H9 (cell line): ENCODE data around the gene ZNF205. TPM values are rescaled to one million over a fixed set of nuclear protein-coding genes. Genes with fewer than 3 reads are reported as not detected.

Experiments
- DNase-seq: peaks from one replicate; pipeline ENCODE4 v3.0.0-alpha.2; 2017
- H2AFZ ChIP-seq: one replicate; pipeline ENCODE4 v1.6.1; 2013; ENCODE audit warnings: mild to moderate bottlenecking, low read length, control low read depth, moderate library complexity
- H2AK5ac ChIP-seq: 2 replicates; pipeline ENCODE4 v1.6.1; 2013; ENCODE audit warnings: low read length, control low read depth, mixed read lengths; ENCODE audit not compliant: insufficient read length
- H2BK120ac ChIP-seq: one replicate; pipeline ENCODE4 v1.6.1; 2013; ENCODE audit warnings: low read depth, mild to moderate bottlenecking, low read length, control low read depth, inconsistent platforms; ENCODE audit not compliant: poor library complexity, severe bottlenecking
- H2BK12ac ChIP-seq: 2 replicates; pipeline ENCODE4 v1.6.1; 2013; ENCODE audit warnings: low read length, control low read depth, mixed read lengths, low read depth; ENCODE audit not compliant: insufficient read length
- H2BK15ac ChIP-seq: 2 replicates; pipeline ENCODE4 v1.6.1; 2013; ENCODE audit warnings: low read depth, low read length, control low read depth
- H2BK20ac ChIP-seq: one replicate; pipeline ENCODE4 v1.6.1; 2013; ENCODE audit warnings: low read depth, mild to moderate bottlenecking, low read length, control low read depth, inconsistent platforms; ENCODE audit not compliant: poor library complexity, severe bottlenecking
- H2BK5ac ChIP-seq: 2 replicates; pipeline ENCODE4 v1.6.1; 2013; ENCODE audit warnings: low read length, control low read depth, mixed read lengths; ENCODE audit not compliant: insufficient read length
- H3K14ac ChIP-seq: 2 replicates; pipeline ENCODE4 v1.6.1; 2013; ENCODE audit warnings: low read length, control low read depth; ENCODE audit not compliant: insufficient read depth
- H3K18ac ChIP-seq: 2 replicates; pipeline ENCODE4 v1.6.1; 2013; ENCODE audit warnings: low read depth, mild to moderate bottlenecking, mixed read lengths, low read length, control low read depth; ENCODE audit not compliant: insufficient read length
- H3K23ac ChIP-seq: 2 replicates; pipeline ENCODE4 v1.6.1; 2013; ENCODE audit warnings: low read length, control low read depth, mixed read lengths, low read depth; ENCODE audit not compliant: insufficient read length
- H3K23me2 ChIP-seq: 2 replicates; pipeline ENCODE4 v1.6.1; 2013; ENCODE audit warnings: low read depth, mild to moderate bottlenecking, mixed read lengths, low read length, control low read depth; ENCODE audit not compliant: insufficient read length, poor library complexity, severe bottlenecking
- H3K27ac ChIP-seq: 2 replicates; pipeline ENCODE4 v1.5.1; 2013; ENCODE audit warnings: low read length, control low read depth, mixed read lengths, low read depth; ENCODE audit not compliant: insufficient read length
- H3K27me3 ChIP-seq: 2 replicates; pipeline ENCODE4 v1.6.1; 2013; ENCODE audit warnings: low read length, control low read depth, inconsistent platforms; ENCODE audit not compliant: insufficient read depth
- H3K4ac ChIP-seq: 2 replicates; pipeline ENCODE4 v1.6.1; 2013; ENCODE audit warnings: low read depth, mild to moderate bottlenecking, control low read depth, inconsistent platforms, low read length, moderate library complexity
- H3K4me1 ChIP-seq: 2 replicates; pipeline ENCODE4 v1.6.1; 2013; ENCODE audit warnings: low read length, control low read depth, inconsistent platforms; ENCODE audit not compliant: insufficient read depth
- H3K4me2 ChIP-seq: 2 replicates; pipeline ENCODE4 v1.6.1; 2013; ENCODE audit warnings: low read length, control low read depth, mixed read lengths; ENCODE audit not compliant: insufficient read length, insufficient read depth
- H3K56ac ChIP-seq: 2 replicates; pipeline ENCODE4 v1.6.1; 2013; ENCODE audit warnings: low read depth, mild to moderate bottlenecking, mixed read lengths, low read length, control low read depth; ENCODE audit not compliant: insufficient read length
- H3K79me1 ChIP-seq: 2 replicates; pipeline ENCODE4 v1.6.1; 2013; ENCODE audit warnings: low read depth, mild to moderate bottlenecking, moderate library complexity, low read length, control low read depth, inconsistent platforms; ENCODE audit not compliant: insufficient read depth, poor library complexity, severe bottlenecking
- H3K79me2 ChIP-seq: 2 replicates; pipeline ENCODE4 v1.6.1; 2013; ENCODE audit warnings: low read length, control low read depth, inconsistent platforms; ENCODE audit not compliant: insufficient read depth
- H3K9ac ChIP-seq: 2 replicates; pipeline ENCODE4 v1.6.1; 2013; ENCODE audit warnings: low read length, control low read depth, mixed read lengths; ENCODE audit not compliant: insufficient read length; ENCODE audit errors: extremely low read depth
- H3K9me3 ChIP-seq: one replicate; pipeline ENCODE4 v1.6.1; 2013; ENCODE audit warnings: low read depth, low read length, inconsistent platforms; ENCODE audit not compliant: control insufficient read depth
- H3T11ph ChIP-seq: one replicate; pipeline ENCODE4 v1.6.1; 2013; ENCODE audit warnings: mild to moderate bottlenecking, low read length, control low read depth, inconsistent platforms
- H4K20me1 ChIP-seq: one replicate; pipeline ENCODE4 v1.6.1; 2013; ENCODE audit not compliant: control insufficient read depth, insufficient read length, insufficient read depth
- H4K5ac ChIP-seq: 2 replicates; pipeline ENCODE4 v1.6.1; 2013; ENCODE audit warnings: low read depth, mild to moderate bottlenecking, mixed read lengths, low read length, control low read depth; ENCODE audit not compliant: insufficient read length
- H4K8ac ChIP-seq: replicated peaks from 2 replicates; pipeline ENCODE4 v1.6.1; 2013; ENCODE audit warnings: low read length, control low read depth, mixed read lengths, low read depth; ENCODE audit not compliant: insufficient read length
- H4K91ac ChIP-seq: 2 replicates; pipeline ENCODE4 v1.6.1; 2013; ENCODE audit warnings: low read depth, mild to moderate bottlenecking, moderate library complexity, mixed read lengths, low read length, control low read depth; ENCODE audit not compliant: insufficient read length
- H3K27ac Mint-ChIP-seq, 3 experiments: 2 replicates in 2 of 3; 3 replicates in 1 of 3; pipeline ENCODE4 v1.8.0; 2020 to 2021; ENCODE audit warnings: mixed read lengths in 3 of 3, mild to moderate bottlenecking in 1 of 3, moderate library complexity in 1 of 3
- H3K27me3 Mint-ChIP-seq: 2 replicates; pipeline ENCODE4 v1.8.0; 2021; ENCODE audit warnings: low read depth, mild to moderate bottlenecking, moderate library complexity, mixed read lengths
- H3K36me3 Mint-ChIP-seq, 3 experiments: 2 replicates in 2 of 3; 3 replicates in 1 of 3; pipeline ENCODE4 v1.8.0; 2020 to 2021; ENCODE audit warnings: low read depth in 3 of 3, mixed read lengths in 3 of 3; ENCODE audit not compliant: insufficient read depth in 1 of 3
- H3K4me1 Mint-ChIP-seq, 2 experiments: 2 replicates each; pipeline ENCODE4 v1.8.0; 2020; ENCODE audit warnings: mixed read lengths in 2 of 2
- H3K4me3 Mint-ChIP-seq, 2 experiments: 2 replicates in 1 of 2; 3 replicates in 1 of 2; pipeline ENCODE4 v1.8.0; 2020 to 2021; ENCODE audit warnings: mild to moderate bottlenecking in 2 of 2, mixed read lengths in 2 of 2, moderate library complexity in 1 of 2
- H3K9me3 Mint-ChIP-seq, 2 experiments: 2 replicates in 1 of 2; 3 replicates in 1 of 2; pipeline ENCODE4 v1.8.0; 2020; ENCODE audit warnings: mild to moderate bottlenecking in 2 of 2, mixed read lengths in 2 of 2, moderate library complexity in 1 of 2
- WGBS: extraction: QIAGEN DNeasy Blood & Tissue Kit; methylation state at CpG from one replicate; pipeline ENCODE4 v1.1.7; 2013; ENCODE audit warnings: missing lambda C conversion rate, low lambda C conversion rate, mixed read lengths; ENCODE audit not compliant: insufficient read length; ENCODE audit errors: extremely low coverage; 5-methylcytosine and 5-hydroxymethylcytosine counted together
- total RNA-seq: library from RNA; stranded (reverse); gene quantifications from 2 replicates; pipeline ENCODE4 v1.2.1, GENCODE V29; 2021
- TF ChIP-seq, protein P1 (sequence below): fragments of 200-600 bp; sonication (generic); conservative IDR thresholded peaks from 3 replicates; pipeline ENCODE4 v1.8.0; 2021; ENCODE audit warnings: antibody characterized with exemption, mild to moderate bottlenecking

ZNF205 gene
- total RNA-seq, 1 experiment from 2014 or later: 16.8 TPM

DNA sequence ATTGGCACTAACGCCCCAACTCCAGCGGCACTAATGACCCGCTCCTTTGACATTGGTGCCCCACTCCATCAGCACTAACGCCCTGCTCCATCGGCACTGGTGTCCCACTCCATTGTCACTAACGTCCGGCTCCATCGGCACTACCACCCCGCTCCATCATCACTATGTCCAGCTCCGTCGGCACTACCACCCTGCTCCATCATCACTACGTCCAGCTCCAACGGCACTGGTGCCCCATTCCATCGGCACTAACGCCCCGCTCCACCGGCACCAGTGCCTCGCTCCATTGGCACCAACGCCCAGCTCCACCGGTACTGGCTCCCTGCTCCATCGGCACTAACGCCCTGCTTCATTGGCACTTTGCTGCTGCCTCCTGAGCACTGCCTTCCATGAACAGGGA lies 29.9 kb downstream of the ZNF205 start:
- no peak overlapping the region for H3K4me2 ChIP-seq
- H3K9me3 Mint-ChIP-seq: no peaks in the 10 kb centered on the region
- DNase-seq: no peak

More for the DNA sequence above, 29.9 kb downstream of the ZNF205 start:
- no peak overlapping the region for H2AFZ ChIP-seq
- no peak overlapping the region for H3K56ac ChIP-seq
- H3T11ph ChIP-seq: no peak overlapping the region
- WGBS: no CpG with 5 or more reads among the region's 22 CpGs
- no peak overlapping the region for H3K4ac ChIP-seq
- no peak overlapping the region for H4K5ac ChIP-seq
- no peak overlapping the region for H3K9ac ChIP-seq
- H3K4me1 ChIP-seq: no peaks in the 10 kb centered on the region
- Mint-ChIP-seq H3K4me1 (0 out of 4 replicates have a peak, but pooled peaks cover 0 to 2% of the 10 kb centered on the region in 2 experiments), H3K27ac (peak overlapping the region in 2 of 3 experiments; percentile 29 to 41; a peak in 2 of 7 replicates), H3K36me3 (peaks cover 7 to 20% (median 15%) of the 10 kb centered on the region in 3 experiments; a peak in 5 of 7 replicates), H3K4me3 (peak overlapping the region in 1 of 2 experiments; percentile 4; a peak in 1 of 5 replicates), H3K27me3 (peaks cover 12% of the 10 kb centered on the region)
- H3K23me2 ChIP-seq: no peaks in the 10 kb centered on the region
- H3K79me1 ChIP-seq: no peaks in the 10 kb centered on the region
- no peak overlapping the region for H2AK5ac ChIP-seq
- TF ChIP-seq, protein P1, sequence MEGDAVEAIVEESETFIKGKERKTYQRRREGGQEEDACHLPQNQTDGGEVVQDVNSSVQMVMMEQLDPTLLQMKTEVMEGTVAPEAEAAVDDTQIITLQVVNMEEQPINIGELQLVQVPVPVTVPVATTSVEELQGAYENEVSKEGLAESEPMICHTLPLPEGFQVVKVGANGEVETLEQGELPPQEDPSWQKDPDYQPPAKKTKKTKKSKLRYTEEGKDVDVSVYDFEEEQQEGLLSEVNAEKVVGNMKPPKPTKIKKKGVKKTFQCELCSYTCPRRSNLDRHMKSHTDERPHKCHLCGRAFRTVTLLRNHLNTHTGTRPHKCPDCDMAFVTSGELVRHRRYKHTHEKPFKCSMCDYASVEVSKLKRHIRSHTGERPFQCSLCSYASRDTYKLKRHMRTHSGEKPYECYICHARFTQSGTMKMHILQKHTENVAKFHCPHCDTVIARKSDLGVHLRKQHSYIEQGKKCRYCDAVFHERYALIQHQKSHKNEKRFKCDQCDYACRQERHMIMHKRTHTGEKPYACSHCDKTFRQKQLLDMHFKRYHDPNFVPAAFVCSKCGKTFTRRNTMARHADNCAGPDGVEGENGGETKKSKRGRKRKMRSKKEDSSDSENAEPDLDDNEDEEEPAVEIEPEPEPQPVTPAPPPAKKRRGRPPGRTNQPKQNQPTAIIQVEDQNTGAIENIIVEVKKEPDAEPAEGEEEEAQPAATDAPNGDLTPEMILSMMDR: no peak
- H3K27ac ChIP-seq: no peak overlapping the region
- no peak overlapping the region for H4K91ac ChIP-seq
- no peak overlapping the region for H2BK5ac ChIP-seq
- H2BK120ac ChIP-seq: no peak overlapping the region
- no peaks in the 10 kb centered on the region for H3K9me3 ChIP-seq
- no peaks in the 10 kb centered on the region for H3K27me3 ChIP-seq
- H3K23ac ChIP-seq: no peak overlapping the region
- H3K79me2 ChIP-seq: no peaks in the 10 kb centered on the region
- no peaks in the 10 kb centered on the region for H4K20me1 ChIP-seq
- H3K14ac ChIP-seq: no peak overlapping the region
- no peak overlapping the region for H2BK15ac ChIP-seq
- H2BK20ac ChIP-seq: no peak overlapping the region
- H2BK12ac ChIP-seq: no peak overlapping the region
- no peak overlapping the region for H3K18ac ChIP-seq
- no peak overlapping the region for H4K8ac ChIP-seq
